ENCODE results near the gene CREB3L1.
A peak's percentile ranks its signal among the peaks of the same experiment; 100 is the strongest.

CREB3L1 gene

GRCh38 chr11:46348566-46349401, 71.3 kb downstream of the CREB3L1 start:
- TF ChIP-seq CTCF (IDR thresholded peaks at IDR 0.05; ENCODE audit: insufficient read depth, low read length, missing control alignments) = no peak

GRCh38 chr11:46350695-46351094, 73.2 kb downstream of the CREB3L1 start:
- ChIA-PET CTCF (interaction anchor here (1.0 to 27.5 kb wide), 8 partner anchors 1 to 217 kb away, joined by 3 to 498 read pairs (median 13); partner anchors contain the start of gene DGKZ), POLR2A (interaction anchor here (2.0 kb wide), 1 partner anchor 10 kb away, joined by 8 read pairs; no protein-coding TSS in a partner anchor)
- H3K4me3 ChIP-seq (ENCODE audit: low read depth, low read length) = no peak overlapping the region
- DNase-seq (ENCODE audit: low read depth, low spot score) = no peak
- no peak for TF ChIP-seq CTCF (IDR thresholded peaks at IDR 0.05; ENCODE audit: insufficient read depth, low read length, missing control alignments)

More at GRCh38 chr11:46348566-46349401, 71.3 kb downstream of the CREB3L1 start:
- POLR2A ChIA-PET = no interaction called here
- H3K4me3 ChIP-seq (ENCODE audit: low read depth, low read length) = peak overlapping the region; percentile 90
- no peak for DNase-seq (ENCODE audit: low read depth, low spot score)
- CTCF ChIA-PET = interaction anchor here (0.7 to 24.6 kb wide), 7 partner anchors 15 to 494 kb away, joined by 3 to 498 read pairs (median 4); no protein-coding TSS in a partner anchor

GRCh38 chr11:46351148-46351547, 73.7 kb downstream of the CREB3L1 start:
- ChIA-PET CTCF (interaction anchor here (1.0 to 27.5 kb wide), 8 partner anchors 1 to 217 kb away, joined by 3 to 498 read pairs (median 13); partner anchors contain the start of gene DGKZ), POLR2A (interaction anchor here (2.0 kb wide), 1 partner anchor 10 kb away, joined by 8 read pairs; no protein-coding TSS in a partner anchor)
- no peak for DNase-seq (ENCODE audit: low read depth, low spot score)
- TF ChIP-seq CTCF (IDR thresholded peaks at IDR 0.05; ENCODE audit: insufficient read depth, low read length, missing control alignments) = no peak
- no peak overlapping the region for H3K4me3 ChIP-seq (ENCODE audit: low read depth, low read length)

- no peak for TF ChIP-seq CTCF (IDR thresholded peaks at IDR 0.05; ENCODE audit: insufficient read depth, low read length, missing control alignments)
- ChIA-PET POLR2A (interaction anchor here (2.0 kb wide), 1 partner anchor 9 kb away, joined by 8 read pairs; no protein-coding TSS in a partner anchor), CTCF (interaction anchor here (1.0 to 27.5 kb wide), 11 partner anchors 1 to 218 kb away, joined by 3 to 498 read pairs (median 7); partner anchors contain the start of gene DGKZ)
- no peak for DNase-seq (ENCODE audit: low read depth, low spot score)
- no peak overlapping the region for H3K4me3 ChIP-seq (ENCODE audit: low read depth, low read length)
These were observed 74.1 kb downstream of the CREB3L1 start for GRCh38 chr11:46351606-46352005.

- CTCF ChIA-PET = interaction anchor here (0.6 to 27.5 kb wide), 10 partner anchors 2 to 187 kb away, joined by 3 to 498 read pairs (median 7); partner anchors contain the start of gene DGKZ
- no peak overlapping the region for H3K4me3 ChIP-seq (ENCODE audit: low read depth, low read length)
- POLR2A ChIA-PET = interaction anchor here (2.0 kb wide), 1 partner anchor 9 kb away, joined by 8 read pairs; no protein-coding TSS in a partner anchor
- DNase-seq (ENCODE audit: low read depth, low spot score) = no peak
- TF ChIP-seq CTCF (IDR thresholded peaks at IDR 0.05; ENCODE audit: insufficient read depth, low read length, missing control alignments) = peak; percentile 90
These were observed 74.8 kb downstream of the CREB3L1 start for GRCh38 chr11:46352063-46352841.
